ENCODE data around the gene HCN3.

GRCh38 chr1:155277902-155278688, 832 bp downstream of the HCN3 start:
- peak; percentile 84 for TF ChIP-seq CTCF (IDR thresholded peaks at IDR 0.05; ENCODE audit: poor library complexity, severe bottlenecking)
- TF ChIP-seq EZH2 (IDR thresholded peaks at IDR 0.05; ENCODE audit: borderline replicate concordance, insufficient read depth, low read length, poor library complexity, severe bottlenecking): no peak
- TF ChIP-seq EP300 (conservative IDR thresholded peaks at IDR 0.05; ENCODE audit: poor library complexity, severe bottlenecking): peak; percentile 67
